ENCODE results near the gene PLCL2.

- TF ChIP-seq POLR2A (IDR thresholded peaks at IDR 0.05) (no peak), POLR2AphosphoS5 (IDR thresholded peaks at IDR 0.05; ENCODE audit: insufficient read depth in 1 of 2, low read depth in 1 of 2) (no peak)
- TF ChIP-seq, protein P1, sequence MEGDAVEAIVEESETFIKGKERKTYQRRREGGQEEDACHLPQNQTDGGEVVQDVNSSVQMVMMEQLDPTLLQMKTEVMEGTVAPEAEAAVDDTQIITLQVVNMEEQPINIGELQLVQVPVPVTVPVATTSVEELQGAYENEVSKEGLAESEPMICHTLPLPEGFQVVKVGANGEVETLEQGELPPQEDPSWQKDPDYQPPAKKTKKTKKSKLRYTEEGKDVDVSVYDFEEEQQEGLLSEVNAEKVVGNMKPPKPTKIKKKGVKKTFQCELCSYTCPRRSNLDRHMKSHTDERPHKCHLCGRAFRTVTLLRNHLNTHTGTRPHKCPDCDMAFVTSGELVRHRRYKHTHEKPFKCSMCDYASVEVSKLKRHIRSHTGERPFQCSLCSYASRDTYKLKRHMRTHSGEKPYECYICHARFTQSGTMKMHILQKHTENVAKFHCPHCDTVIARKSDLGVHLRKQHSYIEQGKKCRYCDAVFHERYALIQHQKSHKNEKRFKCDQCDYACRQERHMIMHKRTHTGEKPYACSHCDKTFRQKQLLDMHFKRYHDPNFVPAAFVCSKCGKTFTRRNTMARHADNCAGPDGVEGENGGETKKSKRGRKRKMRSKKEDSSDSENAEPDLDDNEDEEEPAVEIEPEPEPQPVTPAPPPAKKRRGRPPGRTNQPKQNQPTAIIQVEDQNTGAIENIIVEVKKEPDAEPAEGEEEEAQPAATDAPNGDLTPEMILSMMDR (IDR thresholded peaks at IDR 0.05), result no peak
Observed at GRCh38 chr3:16982460-16982859, 97.7 kb downstream of the PLCL2 start.

All from vagina (tissue), 2 donors.